OCI-M2 (cell line): Measurements from ENCODE around the gene CPNE4.
"Not testable (repeated sequence)": the region's sequence is repeated elsewhere in the genome, so short reads cannot be mapped to it uniquely, and the experiment has no call there.

Experiments
- DNase-seq: peaks from one replicate; lab custom pipeline; 2025; ENCODE audit not compliant: unreplicated experiment; lab: John Stamatoyannopoulos, UW

CPNE4 gene

DNA sequence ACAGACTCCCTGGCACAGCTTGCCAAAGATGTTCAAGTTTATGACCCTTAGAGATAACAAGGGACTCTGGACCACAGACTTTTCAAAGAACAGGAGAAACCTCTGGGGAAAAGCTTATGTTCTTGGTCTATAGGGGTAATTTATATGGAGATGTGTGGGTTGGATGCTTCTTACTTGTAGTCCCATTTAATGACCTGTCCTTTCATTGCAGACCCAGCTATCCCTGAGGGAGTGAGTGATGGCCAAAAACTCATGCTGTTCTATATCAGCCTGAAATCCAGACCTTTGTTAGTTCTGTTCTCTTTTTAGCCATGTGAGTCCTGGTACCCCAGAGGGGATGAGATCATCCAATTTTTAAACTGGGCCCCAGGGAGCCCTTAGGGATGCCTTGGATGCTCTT, 488.4 kb downstream of the CPNE4 start:
- DNase-seq, result no peak

DNA sequence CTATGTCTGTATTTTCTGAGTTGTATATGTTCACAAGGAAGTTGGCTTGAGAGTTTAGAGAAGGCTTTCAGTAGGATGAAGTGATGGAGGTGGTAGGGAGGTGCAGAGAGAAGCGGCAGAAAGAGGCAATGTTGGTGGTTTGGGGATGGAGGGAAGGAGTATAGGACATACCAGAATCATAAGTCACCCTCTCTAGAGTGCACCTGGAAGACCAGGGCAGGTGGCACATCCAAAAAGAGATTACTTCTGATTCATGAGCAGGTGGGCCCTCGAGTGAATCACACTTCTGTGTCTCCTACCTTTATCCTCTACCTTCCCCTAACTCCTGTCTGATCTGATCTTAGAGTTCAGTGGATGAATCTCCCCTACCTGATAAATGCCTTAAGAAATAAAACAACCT, 490.3 kb downstream of the CPNE4 start:
- DNase-seq, result no peak

DNA sequence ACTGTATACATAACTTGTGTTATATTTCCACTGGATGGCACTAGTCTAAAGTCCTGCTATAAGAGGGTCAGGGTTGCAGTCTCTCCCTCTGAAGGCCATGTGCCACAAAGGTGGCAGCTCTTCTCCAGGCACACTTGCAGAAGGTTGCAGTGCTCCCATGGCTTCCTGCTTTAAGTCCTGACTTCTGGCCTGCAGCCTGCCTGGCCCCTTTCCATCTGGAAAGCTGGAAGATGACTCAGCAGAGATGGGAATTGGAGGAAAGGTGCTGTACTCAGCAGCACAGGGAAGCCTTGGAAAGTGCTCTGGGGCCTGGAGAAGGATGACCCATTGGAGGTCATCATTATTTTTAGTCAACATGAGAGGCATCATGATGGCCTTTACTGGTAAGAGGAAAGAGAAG, 491.1 kb downstream of the CPNE4 start:
- DNase-seq, result no peak

DNA sequence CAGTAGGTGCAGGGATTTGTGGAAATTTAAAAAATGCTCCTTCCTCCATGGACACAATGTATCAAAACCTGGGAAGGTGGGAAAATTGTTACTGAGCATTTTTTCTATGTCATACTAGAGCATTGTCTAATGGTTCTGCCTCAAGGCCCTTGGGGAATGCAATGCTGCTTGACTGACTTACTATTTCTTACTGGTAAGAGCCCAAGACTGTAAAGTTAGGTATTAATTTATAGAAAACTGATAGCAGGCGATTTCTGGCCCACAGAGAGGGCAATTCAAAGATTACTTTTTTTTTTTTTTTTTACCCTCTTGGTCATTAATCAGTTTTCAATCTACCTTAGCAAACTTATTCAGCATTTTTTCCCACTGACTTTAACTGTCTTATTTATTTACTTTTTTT, 493.5 kb downstream of the CPNE4 start:
- no peak for DNase-seq

DNA sequence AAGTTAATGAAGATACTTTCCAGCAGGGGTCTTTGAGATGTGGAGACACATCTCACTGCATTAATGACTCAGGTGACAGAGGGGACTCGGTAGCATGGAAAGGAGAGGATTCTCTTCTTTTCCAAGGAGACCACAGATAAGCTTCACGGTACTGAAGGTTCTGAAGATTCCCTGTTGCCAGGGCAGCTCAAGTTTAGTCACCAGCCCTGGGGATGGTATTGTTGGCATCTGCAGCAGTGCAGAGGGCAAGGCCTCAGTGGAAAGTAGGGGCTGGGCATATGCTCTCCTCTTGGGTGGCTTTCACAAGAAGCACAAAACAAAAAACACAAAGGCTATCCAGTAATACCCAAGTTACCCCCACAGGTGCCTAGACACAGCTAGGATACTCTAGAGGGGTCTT, 494.0 kb downstream of the CPNE4 start:
- DNase-seq, result no peak

DNA sequence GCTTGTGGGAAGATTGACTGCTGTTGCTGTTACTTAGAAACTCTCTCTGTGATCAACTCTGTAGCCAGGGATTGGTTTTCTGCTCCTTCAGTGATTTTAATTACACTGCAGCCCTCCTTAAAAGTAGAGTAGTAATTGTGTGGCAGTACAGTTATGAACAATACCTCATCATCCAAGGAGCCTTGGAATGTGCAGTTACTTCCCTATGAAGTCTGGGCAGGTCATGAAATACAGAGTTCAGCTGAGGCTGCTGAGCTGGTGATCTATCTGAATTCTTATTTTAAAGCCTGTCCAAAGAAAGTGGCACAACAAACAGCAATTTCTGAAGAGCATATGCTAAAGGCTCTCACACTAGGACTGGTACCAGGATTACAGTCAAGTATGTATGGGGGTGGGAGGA, 494.7 kb downstream of the CPNE4 start:
- no peak for DNase-seq

DNA sequence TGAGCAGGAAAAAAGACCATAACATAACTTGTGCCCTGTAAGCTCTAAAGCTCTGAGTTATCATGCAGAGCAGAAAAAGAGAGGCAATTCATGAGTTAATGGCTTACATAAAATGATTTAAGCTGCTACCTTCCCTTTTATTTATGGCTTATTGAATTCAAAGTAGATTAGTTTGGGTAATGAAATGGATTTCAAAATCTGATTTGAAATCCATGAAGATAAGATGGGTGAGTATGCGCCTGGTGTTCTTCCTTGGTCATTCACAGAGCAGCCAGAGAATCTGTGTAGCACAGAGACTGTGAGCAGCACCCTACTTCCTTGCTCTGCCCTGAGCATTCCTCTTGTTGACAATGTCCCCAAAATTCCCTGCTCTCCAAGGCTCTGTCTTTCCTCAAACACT, 495.8 kb downstream of the CPNE4 start:
- DNase-seq, result no peak

DNA sequence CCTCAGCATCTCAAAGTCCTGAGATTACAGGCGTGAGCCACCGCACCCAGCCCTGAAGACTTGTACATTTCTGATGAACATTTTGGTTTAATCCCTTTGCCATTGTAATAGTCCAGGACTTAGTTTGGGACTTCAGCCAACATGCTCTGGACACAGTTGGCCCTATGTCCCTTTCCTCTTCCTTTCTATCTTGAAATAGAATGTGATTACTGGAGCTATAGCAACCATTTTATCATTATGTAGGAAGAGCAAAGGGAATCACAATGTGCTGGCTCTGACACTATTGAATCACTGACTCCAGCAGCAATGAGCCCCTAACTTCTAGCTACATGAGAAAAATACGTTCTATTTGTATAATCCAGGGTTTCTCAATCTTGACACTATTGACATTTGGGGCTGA, 497.3 kb downstream of the CPNE4 start:
- no peak for DNase-seq

DNA sequence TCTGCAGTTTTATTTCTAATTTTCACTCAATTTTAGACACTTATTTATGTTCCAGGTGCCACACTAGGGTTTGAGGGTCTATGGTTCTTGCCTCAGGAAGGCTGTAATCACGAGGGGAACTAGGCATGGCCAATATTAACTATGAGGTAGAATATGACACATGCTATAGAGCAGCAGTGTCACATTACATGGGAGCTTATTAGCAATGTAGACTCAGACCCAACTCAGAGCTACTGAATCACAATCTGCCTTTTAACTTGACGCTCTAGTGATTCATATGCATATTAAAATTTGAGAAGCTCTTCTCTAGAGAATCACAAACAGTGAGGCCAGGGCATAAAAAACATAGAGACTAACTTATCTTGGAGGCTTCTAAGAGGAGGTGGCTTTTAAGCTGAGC, 499.2 kb downstream of the CPNE4 start:
- no peak for DNase-seq

DNA sequence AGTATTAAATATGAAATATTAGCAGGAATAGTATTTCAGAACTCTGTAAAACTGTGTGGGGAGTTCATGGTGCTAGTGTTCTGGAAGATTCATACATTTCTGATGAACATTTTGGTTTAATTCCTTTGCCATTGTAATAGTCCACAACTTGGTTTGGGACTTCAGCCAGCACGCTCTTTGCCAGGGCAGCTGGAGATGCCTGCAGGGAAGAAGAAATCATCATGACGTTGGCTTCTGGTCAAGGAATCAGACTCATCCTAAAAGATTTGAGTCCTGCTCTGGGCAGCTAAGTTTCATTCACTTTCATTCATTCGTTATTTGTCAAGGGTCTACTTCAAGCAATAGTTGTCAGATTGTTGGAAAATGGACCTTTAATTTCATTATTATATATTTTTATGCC, 499.7 kb downstream of the CPNE4 start:
- DNase-seq, result no peak

DNA sequence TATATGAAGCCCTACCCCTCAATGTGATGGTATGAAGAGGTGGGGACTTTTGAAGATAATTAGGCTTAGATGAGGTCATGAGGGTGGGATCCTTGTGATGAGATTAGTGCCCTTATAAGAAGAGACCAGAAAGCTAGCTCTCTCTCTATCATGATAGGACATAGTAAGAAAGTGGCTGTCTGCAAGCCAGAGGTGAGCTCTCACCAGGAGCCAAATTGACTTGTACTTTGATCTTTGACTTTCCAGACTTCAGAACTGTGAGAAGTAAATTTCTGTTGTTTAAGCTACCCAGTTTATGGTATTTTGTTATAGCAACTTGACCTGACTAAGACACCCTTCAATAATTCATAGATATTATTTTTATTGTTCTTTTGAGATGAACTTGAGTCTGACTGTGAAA, 502.2 kb downstream of the CPNE4 start:
- DNase-seq, result no peak

DNA sequence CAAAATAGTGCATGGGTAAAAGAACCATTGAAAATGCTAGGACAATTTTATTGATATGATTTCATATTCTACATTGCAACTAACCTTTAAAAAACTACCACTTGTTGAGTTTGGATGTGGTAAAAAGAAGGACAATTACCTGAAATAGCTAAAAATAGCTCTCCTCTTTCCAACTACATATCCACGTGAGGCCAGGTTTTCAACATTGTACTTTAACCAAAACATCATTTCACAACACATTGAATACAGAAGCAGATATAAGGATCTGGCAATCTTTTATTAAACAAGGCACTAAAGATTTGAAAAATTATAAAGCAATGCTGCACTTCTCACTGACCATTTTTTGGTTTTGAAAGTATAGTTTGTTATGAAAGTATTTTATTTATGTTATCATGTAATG, 504.0 kb downstream of the CPNE4 start:
- DNase-seq, result no peak

DNA sequence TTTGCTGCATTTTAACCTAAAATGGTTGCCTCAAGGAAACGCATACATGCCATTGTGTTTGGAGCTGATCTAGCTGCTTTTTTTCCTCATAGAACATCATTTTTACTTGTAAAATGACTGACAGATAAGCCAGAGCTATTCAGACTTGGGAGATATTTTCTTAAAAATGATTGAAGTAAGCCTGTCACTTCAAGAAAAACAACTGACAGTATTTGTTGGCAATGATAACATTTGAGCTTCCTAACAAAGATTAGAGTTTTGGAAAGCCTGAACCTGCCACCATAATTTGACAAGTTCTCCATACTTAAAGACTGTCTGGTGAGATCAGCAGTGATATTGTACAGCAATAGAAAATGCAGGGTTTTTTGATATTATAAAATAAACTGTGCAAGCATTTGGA, 504.4 kb downstream of the CPNE4 start:
- DNase-seq, result no peak

DNA sequence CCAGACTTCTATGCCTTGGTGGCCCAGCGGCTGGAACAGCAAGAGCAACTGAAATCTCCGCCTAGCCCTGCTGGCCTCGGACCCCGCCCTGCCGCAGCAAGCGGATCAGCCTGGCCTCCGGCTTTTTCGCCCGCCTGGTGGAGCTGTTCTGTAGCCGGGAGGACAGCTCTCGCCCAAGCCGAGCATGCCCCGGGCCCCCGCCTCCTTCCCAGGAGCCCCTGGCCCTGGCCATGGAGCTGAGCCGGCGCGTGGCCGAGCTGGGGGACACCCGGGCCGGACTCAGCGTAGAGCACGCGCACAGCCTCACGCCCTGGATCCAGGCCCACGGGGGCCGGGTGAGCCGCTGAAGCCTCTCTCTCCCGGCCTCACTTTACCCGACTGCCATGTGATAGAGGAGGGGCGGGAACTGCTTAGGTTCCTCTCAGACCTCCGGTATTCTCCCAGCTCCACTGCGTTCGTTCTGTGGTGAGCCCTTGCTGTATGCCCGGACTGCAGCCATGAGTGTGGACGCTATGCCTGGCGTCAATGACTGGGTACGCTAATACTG, 507.9 kb downstream of the CPNE4 start:
- no peak for DNase-seq

DNA sequence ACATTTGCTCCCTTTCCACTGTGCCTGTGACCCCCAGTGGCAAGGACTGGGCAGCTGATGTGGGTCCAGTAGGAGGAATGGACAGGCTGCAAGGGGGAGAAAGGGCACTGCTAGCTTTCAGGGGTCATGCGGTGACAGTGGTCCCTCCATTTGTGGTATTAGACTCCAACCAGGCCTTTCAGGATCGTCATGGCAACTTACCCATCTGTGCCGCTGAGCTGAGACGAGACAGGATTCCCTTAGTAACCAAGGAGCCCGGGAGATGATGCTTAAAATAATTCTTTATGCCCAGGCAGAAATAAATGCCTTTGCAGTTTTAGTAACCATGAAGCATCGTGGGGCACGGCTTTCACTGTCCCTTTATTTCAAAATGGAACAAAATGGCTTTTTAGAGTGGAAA, 516.1 kb downstream of the CPNE4 start:
- DNase-seq, result no peak

DNA sequence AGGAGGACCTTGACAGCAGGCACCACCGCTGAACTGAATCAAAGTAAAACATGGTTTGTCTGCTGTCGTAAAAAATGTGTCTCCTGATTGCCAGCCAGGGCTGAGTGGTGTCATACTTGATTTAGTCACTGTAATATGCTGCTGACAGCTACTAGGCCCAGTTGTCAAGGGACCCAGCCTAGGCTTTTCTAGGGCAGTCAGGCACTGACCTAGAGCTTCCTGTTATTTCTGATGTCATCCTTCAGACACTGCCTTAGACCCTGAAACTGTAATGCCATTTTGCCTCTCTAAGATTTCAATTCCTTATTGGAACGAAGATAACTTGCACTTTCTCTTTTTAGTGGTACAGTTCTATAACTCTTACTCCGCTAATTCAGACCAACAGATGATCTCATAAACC, 529.4 kb downstream of the CPNE4 start:
- DNase-seq, result no peak

DNA sequence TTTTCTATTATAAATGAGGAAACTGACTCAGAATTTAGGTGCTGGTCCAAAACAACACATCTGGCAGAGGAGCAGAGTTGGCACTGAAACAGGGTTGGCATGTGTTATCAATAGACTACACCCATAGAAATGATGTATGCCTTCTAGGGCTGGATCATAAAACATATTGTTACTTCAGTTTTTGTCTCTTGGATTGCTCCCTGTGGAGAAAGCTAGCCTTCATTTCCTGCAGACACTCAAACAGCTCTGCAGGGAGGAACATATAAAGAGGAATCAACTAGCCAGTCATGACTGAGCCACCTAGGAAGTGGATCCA, 531.5 kb downstream of the CPNE4 start:
- DNase-seq, result no peak

DNA sequence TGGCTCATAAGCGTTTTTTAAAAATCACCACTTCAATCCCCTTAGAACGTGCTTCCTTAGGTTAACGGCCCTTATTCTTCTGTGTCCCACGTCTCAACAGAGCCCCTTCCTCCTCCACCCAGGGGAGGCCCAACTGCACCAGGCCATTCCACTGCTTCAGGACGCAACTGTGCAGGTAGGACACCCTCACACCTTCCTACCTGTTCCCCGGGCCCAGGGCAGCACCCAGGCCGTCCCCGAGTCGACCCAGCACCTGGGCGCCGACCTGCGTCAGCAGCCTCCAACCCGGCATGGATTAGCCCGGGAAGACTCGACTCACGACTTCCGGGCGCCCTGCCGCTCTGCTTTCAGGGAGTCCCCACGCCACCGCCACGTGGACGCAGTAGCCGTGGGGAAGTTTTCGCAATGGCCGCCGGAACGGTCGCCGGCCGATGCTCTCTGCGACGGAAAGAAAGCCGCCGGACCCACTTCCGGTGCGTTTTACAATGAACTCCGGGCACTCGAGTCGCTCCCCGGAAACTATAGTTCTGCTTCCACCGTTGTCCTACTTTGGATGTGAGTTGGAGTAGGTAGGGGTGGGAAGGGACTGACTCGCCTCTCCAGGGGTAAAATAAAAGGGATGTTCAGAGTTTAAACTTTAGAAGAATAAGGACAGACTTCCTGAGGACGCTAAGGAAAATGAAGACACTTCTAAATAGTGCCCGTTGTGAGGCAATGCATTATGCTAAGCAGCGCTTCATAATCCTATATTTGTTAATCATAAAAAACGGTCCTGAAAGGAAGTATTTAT, 532.1 kb downstream of the CPNE4 start, which contains the start of gene MRPL3:
MRPL3 (minus strand) TSS at position 442 of the 790 bp plus-strand sequence; CDS start at position 292, 150 bp downstream.
- peak; percentile 6 for DNase-seq

DNA sequence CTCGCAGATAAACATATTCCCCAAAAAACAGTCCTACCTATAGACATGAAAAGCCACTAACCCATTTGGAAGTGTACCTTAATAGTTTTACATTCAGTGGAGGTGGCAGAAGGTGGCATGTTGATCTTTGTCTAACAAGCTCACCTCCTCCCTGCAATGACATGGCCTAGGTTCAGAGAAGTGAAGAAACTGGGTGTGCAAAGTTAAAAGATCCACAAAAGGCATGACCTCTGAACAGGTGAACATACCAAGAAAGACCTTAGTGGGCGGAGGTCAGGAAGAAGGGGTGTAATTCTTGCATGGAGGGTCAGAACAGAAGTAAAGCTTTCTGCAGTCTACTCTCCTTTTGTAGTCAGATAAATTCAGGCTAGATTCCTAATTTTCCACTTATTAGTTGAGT, 532.9 kb downstream of the CPNE4 start:
- no peak for DNase-seq

DNA sequence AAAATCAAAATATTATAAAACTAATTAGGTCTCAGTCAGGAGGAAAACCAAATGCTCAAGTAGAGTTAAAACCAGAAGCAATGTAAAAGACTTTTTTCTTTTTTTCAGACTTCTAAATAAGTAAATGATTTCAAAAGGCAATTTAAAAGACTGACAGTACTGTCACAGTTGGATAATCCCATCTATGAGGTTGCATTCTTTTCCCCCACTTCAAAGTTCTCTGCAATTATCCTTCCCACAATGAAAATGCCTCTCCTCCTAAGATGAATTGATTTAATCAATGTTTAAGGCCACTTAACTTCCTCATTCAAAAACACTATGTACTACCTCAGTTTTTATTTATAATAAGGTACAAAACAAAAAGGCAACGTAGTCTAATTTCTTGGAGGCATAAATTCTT, 540.1 kb downstream of the CPNE4 start:
- DNase-seq, result no peak

DNA sequence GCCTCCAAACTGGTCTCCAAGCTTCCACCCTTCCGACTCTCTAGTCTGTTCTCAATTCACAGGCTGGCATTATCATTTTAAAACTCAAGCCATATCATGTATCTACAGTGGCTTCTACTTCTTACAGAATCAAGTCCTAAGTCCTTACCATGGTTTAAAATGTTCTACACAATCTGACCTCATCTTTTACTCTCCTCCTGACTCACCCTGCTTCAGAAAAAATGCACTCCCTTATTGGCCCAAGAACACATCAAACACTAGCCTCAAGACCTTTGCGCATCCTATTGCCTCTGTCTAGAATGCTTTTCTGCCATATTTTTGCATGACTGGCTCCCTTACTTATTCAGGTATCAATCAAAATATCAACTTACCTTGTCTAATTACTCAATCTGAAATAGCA, 543.0 kb downstream of the CPNE4 start:
- DNase-seq, result no peak

DNA sequence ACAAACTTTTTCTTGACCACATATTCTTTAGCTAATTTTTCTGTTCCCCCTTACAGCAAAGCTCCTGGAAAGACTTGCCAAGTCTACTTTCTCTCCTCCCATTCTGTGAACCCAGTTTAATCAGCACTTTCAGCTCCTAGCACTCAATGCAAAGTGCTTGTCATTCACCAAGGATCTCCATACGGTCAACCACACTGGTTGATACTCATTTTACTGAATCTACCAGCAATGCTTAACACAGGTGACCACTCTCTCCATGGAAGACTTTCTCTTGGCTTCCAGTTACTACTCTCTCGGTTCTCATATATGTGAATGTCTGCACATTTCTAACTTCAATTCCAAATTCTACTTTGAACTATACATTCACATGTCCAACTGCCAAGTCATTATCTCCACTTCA, 543.7 kb downstream of the CPNE4 start:
- no peak for DNase-seq

DNA sequence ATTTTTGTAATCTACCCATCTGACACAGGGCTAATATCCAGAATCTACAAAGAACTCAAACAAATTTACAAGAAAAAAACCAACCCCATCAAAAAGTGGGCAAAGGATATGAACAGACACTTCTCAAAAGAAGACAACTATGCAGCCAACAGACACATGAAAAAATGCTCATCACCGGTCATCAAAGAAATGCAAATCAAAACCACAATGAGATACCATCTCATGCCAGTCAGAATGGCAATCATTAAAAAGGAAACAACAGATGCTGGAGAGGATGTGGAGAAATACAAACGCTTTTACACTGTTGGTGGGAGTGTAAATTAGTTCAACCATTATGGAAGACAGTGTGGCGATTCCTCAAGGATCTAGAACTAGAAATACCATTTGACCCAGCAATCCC, 548.3 kb downstream of the CPNE4 start:
- not testable (repeated sequence) for DNase-seq
